NCI-H146 treated with DMSO at 0.1 percent for 48 hours (cell line): ENCODE results near the gene RPL13A.
"Not testable (repeated sequence)": the region's sequence is repeated elsewhere in the genome, so short reads cannot be mapped to it uniquely, and the experiment has no call there.

Experiments used
- DNase-seq: peaks from one replicate; lab custom pipeline; 2025; ENCODE audit not compliant: unreplicated experiment; lab: John Stamatoyannopoulos, UW

The RPL13A gene

GRCh38 chr19:49487277-49488045 lies at the start of gene RPL13A:
RPL13A (plus strand) TSS chr19:49487608; CDS start chr19:49487630, 22 bp downstream.
- DNase-seq = peak; percentile 98

- DNase-seq = no peak
These were observed 49.1 kb upstream of the RPL13A start for GRCh38 chr19:49438261-49438660.

- no peak for DNase-seq
These were observed 47.6 kb upstream of the RPL13A start for GRCh38 chr19:49439836-49440235.

DNA sequence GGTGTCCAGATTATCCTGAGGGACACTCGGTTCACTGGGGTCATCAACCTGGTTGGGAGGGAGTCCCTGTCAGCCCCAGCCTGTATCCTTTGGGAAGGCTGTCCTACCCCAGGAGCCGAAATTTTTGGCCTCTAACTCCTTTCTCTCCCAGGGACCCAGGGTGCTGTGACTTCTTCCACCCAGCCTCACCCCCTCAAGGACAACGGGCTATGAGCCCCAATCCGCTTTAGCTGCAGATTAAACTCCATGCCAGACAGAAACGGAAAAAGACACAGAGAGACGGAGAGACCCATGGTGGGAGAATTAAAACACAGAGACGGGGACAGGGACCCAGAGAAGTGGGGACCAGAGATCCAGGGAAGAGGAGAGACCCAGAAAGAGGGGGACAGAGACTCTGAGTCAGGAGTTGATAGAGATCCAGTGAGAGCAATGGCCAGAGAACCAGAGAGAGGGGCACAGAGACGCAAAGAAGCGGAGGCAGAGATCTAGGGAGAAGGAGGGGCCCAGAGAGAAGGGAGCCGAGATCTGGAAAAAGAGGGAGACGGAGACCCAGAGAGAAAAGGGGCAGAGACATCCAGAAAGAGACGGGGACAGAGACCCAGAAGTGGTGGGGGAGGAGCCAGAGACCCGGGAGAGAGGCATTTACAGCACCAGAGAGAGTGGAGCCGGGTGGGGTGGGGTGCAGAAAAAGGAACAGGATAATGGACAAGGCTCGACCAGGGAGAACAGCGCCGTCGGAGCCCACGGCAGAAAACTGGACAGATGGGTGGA lies 46.8 kb upstream of the RPL13A start:
- no peak for DNase-seq

GRCh38 chr19:49441210-49441959 lies 46.0 kb upstream of the RPL13A start, which contains the start of gene SLC17A7:
SLC17A7 (minus strand) TSS chr19:49441527; CDS start chr19:49441379, 148 bp downstream.
- no peak for DNase-seq

DNA sequence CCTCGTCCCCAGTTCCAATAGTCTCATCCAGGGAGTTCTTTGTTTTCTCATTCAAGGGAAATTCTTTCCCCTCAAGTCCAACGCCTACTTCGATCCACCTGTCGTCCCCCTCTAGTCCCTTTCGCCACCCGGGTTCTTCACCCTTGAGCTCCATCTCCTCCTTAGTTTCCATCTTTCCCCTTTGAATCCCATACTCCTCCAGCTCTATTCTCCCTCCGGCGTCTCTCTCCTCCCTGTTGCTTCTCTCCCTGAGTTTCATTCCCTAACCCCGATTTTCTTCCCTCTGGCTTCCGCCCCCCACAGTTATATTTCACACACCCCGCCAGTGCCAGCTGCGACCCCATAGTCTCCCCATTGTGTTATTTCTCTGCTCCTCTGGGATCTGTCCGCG lies 45.5 kb upstream of the RPL13A start:
- no peak for DNase-seq

DNA sequence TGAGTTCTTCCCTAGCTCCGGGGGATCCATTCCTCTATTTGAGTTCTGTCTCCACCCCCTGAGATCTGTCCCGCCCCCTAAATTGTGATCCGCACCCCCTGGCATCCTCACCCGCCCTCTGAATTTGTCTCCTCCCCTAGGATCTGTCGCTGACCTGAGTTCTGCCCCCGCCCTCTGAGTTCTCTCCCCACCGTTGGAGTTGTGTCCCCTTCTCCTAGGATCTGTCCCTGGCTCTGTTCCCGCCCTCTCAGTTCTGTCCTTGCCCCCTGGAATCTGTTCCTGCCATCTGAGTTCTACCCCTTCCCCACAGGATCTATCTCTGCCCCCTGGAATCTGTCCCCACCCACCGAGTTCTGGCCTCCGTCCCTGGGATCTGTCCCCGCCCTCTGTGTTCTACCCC lies 45.1 kb upstream of the RPL13A start:
- DNase-seq = no peak

DNA sequence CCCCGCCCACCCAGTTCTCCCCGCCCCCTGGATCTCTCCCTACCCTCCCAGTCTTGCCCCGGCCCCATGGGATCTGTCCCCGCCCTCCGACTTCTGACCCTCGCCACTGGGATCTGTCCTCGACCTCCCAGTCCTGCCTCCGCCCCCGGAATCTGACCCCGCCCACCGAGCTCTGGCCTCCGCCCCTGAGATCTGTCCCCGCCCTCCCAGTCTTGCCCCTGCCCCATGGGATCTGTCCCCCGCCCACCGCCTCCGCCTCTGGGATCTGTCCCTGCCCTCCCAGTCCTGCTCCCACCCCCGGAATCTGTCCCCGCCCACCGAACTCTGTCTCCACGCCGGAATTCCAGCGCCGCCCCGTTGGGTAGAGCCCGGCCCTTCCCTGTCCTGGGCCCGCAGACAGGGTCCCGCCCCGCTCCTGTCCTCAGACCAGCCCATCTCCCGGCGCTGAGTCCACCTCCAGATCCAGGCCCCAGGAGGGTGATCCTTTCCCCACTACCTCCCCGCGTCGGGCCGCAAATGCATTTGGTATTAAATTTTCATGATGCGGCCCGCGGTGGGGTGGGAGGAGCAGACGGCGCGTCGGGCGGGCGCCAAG lies 44.5 kb upstream of the RPL13A start:
- DNase-seq = peak; percentile 83

DNA sequence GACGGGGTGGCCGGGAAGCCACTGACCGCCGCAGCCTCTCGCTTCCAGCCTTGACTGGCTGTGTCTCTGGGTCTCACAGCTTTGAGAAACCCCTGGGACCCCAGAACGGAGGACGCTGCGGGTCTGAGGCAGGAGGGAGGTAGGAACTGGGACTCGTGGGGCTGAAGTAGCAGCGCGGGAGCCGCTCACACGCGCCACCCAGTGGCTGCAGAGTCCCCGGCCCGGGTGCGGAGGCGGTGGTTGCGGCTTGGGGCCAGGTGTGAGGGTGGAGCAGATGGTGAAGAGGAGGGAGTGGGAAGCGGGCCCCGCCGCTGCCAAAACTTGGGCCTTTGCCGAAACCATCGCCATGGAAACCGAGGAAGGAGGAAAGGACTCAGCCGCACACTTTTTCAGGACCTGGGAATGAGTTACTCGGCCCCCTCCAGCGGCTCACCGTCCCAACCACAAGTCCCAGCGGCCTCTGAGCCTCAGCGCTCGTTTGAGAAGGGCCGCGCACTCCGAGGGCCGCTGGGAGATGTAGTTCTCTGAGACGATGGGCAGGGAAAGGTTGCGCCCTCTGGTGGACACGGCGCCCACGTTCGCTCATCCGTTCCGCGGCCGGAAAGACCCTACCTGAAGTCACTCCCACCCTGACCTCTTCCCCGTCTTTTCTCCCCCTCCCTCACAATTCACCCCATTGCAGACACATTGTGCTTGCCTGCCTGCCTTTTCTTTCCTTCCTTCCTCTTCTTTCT lies 43.9 kb upstream of the RPL13A start:
- DNase-seq = peak; percentile 95

- DNase-seq = not testable (repeated sequence)
These were observed 43.2 kb upstream of the RPL13A start for GRCh38 chr19:49444100-49444700.

DNA sequence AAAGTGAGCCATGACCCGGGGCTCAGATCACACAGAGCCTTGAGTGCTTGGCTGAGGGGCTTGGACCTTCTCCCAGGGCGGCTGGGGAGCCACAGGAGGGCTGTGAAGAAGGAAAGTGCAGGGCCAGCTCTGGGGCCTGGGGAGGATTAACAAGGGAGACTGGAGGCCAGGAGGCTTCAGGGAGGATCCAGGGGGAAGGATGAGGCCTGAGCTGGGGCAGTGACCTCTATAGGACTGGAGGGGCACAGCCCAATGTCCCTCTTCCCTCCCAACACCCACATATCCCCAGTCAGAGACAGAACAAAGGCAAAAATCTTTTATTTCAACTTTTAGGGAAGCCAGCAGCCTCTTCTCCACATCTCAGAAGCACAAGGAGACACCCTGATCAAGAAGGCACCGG lies 41.4 kb upstream of the RPL13A start:
- DNase-seq = no peak

DNA sequence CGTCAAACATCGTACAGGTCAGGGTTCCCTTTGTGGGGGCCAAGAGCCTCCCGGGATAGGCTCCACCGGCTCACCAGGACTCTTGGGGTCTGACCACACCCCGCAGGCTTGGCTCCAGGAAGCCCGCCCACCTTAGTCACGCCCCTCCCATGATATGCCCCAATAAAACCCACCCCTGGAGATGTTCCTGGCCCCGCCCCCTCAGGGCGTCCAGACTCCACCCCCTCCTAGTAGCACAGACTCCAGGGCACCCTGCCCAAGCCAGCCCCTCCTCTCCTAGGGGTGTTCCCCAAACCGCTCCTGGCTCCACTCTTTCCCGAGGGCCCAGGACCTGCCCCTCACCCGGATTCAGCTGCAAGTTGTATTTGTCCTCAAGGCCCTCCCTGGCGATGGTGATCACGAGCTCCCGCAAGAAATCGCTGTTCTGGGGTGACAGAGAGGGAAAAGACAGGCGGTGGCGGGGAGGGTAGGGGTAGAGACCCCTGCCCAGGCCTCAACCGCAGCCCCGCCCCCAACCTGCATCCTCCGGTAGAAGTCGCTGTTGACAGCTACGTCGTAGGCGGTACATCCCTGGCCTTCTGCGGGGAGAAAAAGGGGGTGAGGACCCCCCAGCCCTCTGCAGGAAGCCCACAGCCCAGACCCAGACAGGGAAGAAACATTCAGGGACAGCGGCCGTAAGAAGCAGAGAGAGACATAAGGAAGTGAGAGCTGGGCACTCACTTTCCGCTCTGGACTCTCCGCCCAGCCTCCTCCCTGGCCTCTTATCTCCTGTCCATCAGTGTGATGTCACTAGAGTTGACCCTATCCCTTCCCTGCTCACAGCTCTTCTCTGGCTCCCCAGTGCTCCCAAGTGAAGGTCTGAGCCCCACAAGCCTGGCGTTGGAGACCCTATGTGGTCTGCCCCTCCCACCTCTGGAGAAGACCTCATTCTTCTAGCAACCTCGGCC lies 39.6 kb upstream of the RPL13A start:
- DNase-seq = no peak

DNA sequence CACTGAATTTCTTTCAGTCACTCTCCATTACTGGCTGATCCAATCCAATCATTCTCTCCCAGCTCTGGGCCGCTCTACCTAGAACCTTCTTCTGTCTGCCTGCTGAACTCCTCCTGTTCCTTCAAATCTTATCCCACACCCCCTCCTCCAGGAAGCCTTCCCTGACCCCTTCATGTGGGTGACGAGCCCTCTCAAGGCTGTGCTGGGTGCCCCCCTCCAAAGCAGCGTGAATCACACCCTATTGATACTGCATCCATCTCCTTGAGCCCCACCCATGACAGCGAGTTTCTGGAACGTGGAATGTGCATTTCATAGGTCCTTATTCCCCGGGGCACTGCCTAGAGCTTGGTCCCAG lies 39.0 kb upstream of the RPL13A start:
- no peak for DNase-seq

- DNase-seq = no peak
These were observed 37.0 kb upstream of the RPL13A start for GRCh38 chr19:49450405-49450804.

GRCh38 chr19:49451430-49452181 lies 35.8 kb upstream of the RPL13A start, which contains the start of gene PIH1D1:
PIH1D1 (minus strand) TSS chr19:49451814; CDS start chr19:49451574, 240 bp downstream.
- peak; percentile 100 for DNase-seq

DNA sequence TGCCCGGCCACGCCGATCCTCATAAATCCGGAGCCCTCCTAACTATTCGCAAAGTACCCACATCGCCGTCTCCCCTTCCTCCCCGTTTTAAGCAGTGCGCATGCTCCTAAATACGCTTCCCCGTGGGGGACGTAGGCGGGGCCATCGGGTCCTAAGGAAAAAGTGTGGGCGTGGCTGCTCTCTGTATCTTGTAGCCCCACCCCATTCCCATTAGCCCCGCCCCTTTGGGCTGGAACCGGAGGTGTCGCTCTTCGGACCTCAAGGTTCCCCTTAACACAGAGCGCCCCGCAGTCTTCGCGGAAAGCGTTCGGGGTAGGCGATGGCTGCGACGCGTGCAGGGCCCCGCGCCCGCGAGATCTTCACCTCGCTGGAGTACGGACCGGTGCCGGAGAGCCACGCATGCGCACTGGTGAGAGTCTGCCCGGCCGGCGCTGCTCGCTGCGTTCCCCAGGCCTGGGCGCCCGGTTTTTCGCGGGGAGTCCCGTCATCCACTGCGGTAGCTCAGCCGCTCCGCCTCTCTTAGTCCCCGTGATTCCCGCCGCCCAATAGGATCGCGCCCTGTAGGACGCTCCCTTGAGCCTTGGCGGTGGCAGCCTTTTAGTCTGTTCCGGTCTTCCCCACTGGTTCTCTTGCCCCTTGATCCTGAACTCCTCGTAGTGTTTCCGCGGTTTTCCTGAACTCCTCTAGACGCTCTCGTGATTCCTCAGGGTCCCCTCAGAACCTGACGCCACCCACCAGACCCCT lies 34.2 kb upstream of the RPL13A start, which contains the start of gene ALDH16A1:
TSS of gene ALDH16A1 (plus strand) at position 213 of the 744 bp plus-strand sequence. CDS start at position 320, 107 bp downstream.
- peak; percentile 98 for DNase-seq

DNA sequence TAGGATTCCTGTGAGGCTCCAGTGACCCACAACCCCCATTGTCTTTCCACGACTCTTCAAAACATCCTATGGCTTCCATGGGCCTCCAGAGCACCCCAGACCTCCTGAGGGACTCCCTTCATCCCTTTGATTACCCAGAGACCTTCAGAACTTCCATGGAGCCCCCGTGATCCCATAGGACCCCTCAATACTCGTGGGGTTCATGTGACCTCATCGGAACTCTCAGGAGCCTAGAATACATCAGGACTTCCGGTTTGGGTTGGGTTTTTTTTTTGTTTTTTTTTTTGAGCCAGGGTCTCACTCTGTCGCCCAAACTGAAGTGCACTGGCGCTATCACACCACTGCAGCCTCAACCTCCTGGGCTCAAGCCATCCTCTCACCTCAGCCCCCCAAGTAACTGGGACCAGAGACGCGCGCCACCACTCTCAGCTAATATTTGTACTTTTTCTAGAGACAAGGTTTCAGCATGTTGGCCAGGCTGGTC lies 33.6 kb upstream of the RPL13A start:
- no peak for DNase-seq
